ENCODE results near the gene SHOC2.

DNA sequence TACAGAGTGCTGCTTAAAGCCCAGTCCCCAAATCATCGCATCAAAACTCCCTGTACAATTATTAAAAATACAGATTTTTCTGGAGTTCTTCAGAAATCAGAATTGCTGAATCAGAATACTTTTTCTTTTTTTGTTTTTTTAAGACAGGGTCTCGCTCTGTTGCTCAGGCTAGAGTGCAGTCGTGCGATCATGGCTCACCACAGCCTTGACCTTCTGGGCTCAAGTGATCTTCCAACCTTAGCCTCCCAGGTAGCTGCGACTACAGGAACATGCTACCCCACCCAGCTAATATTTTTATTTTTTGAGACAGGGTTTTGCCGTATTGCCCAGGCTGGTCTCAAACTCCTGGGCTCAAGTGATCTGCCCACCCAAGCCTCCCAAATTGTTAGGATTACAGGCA lies 4.4 kb upstream of the SHOC2 start:
- TF ChIP-seq, protein P1, sequence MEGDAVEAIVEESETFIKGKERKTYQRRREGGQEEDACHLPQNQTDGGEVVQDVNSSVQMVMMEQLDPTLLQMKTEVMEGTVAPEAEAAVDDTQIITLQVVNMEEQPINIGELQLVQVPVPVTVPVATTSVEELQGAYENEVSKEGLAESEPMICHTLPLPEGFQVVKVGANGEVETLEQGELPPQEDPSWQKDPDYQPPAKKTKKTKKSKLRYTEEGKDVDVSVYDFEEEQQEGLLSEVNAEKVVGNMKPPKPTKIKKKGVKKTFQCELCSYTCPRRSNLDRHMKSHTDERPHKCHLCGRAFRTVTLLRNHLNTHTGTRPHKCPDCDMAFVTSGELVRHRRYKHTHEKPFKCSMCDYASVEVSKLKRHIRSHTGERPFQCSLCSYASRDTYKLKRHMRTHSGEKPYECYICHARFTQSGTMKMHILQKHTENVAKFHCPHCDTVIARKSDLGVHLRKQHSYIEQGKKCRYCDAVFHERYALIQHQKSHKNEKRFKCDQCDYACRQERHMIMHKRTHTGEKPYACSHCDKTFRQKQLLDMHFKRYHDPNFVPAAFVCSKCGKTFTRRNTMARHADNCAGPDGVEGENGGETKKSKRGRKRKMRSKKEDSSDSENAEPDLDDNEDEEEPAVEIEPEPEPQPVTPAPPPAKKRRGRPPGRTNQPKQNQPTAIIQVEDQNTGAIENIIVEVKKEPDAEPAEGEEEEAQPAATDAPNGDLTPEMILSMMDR (IDR thresholded peaks at IDR 0.05; ENCODE audit: low read depth, low read length, poor library complexity, severe bottlenecking): no peak
- no peak for TF ChIP-seq EZH2phosphoT487 (IDR thresholded peaks at IDR 0.05; ENCODE audit: borderline replicate concordance, low read length)
